ENCODE measurements around the gene VPS13C. TPM values are rescaled to one million over a fixed set of nuclear protein-coding genes. Genes with fewer than 3 reads are reported as not detected.

Gene VPS13C
- total RNA-seq, 1 experiment from 2014 or later: 40.0 TPM

- DNase-seq: no peak
- POLR2A ChIA-PET (ENCODE audit: unreplicated experiment): no interaction called here
- H3K27me3 ChIP-seq (ENCODE audit: insufficient read depth, low read depth): no peaks in the 10 kb centered on the region
These were observed 64.1 kb downstream of the VPS13C start for GRCh38 chr15:61996056-61996635.

GRCh38 chr15:61994216-61994615, 66.0 kb downstream of the VPS13C start:
- H3F3A ChIP-seq (ENCODE audit: insufficient read depth, low read depth): no peaks in the 10 kb centered on the region
- no peaks in the 10 kb centered on the region for H3K27me3 ChIP-seq (ENCODE audit: insufficient read depth, low read depth)
- H3K4me2 ChIP-seq: no peak overlapping the region
- no peak overlapping the region for H3K27ac ChIP-seq
- intact Hi-C loops (cut with micrococcal nuclease; ENCODE audit: unreplicated experiment): no loop called here
- no peaks in the 10 kb centered on the region for H4K20me1 ChIP-seq (ENCODE audit: insufficient read depth)
- no peak for TF ChIP-seq EZH2 (IDR thresholded peaks at IDR 0.05; ENCODE audit: low read depth)
- no peak for TF ChIP-seq CTCF (conservative IDR thresholded peaks at IDR 0.05)
- H3K79me2 ChIP-seq (ENCODE audit: low read depth): no peaks in the 10 kb centered on the region
- no peaks in the 10 kb centered on the region for H3K9me2 ChIP-seq (ENCODE audit: insufficient read depth)
- no TSS peak for BruUV-seq (replicated peaks)
- no peaks in the 10 kb centered on the region for H3K4me1 ChIP-seq (replicated peaks; ENCODE audit: insufficient read depth)
- POLR2A ChIA-PET (ENCODE audit: unreplicated experiment): no interaction called here
- H3K36me3 ChIP-seq (ENCODE audit: low read depth): peaks cover 3% of the 10 kb centered on the region; the same call in 1 of the 2 replicates
- H2AFZ ChIP-seq: no peak overlapping the region
- no peak for DNase-seq
- no peak overlapping the region for H3K4me3 ChIP-seq
- H3K9me3 ChIP-seq (ENCODE audit: insufficient read depth, low read depth): no peaks in the 10 kb centered on the region
- CTCF ChIA-PET: no interaction called here

More at GRCh38 chr15:61996056-61996635, 64.1 kb downstream of the VPS13C start:
- H3K79me2 ChIP-seq (ENCODE audit: low read depth): no peaks in the 10 kb centered on the region
- H3K4me1 ChIP-seq (replicated peaks; ENCODE audit: insufficient read depth): no peaks in the 10 kb centered on the region
- H3K9me2 ChIP-seq (ENCODE audit: insufficient read depth): no peaks in the 10 kb centered on the region
- BruUV-seq (replicated peaks): no TSS peak
- no peaks in the 10 kb centered on the region for H3F3A ChIP-seq (ENCODE audit: insufficient read depth, low read depth)
- no peak overlapping the region for H3K4me2 ChIP-seq
- no peak overlapping the region for H3K4me3 ChIP-seq
- no peak overlapping the region for H3K27ac ChIP-seq
- intact Hi-C loops (cut with micrococcal nuclease; ENCODE audit: unreplicated experiment): no loop called here
- TF ChIP-seq CTCF (conservative IDR thresholded peaks at IDR 0.05) (no peak), EZH2 (IDR thresholded peaks at IDR 0.05; ENCODE audit: low read depth) (no peak)
- CTCF ChIA-PET: no interaction called here
- no peak overlapping the region for H2AFZ ChIP-seq
- no peaks in the 10 kb centered on the region for H4K20me1 ChIP-seq (ENCODE audit: insufficient read depth)
- H3K9me3 ChIP-seq (ENCODE audit: insufficient read depth, low read depth): no peaks in the 10 kb centered on the region
- no peaks in the 10 kb centered on the region for H3K36me3 ChIP-seq (ENCODE audit: low read depth)

GRCh38 chr15:61992518-61992917, 67.7 kb downstream of the VPS13C start:
- Histone ChIP-seq H3K79me2 (ENCODE audit: low read depth) (no peaks in the 10 kb centered on the region), H3K9me3 (ENCODE audit: insufficient read depth, low read depth) (no peaks in the 10 kb centered on the region), H4K20me1 (ENCODE audit: insufficient read depth) (no peaks in the 10 kb centered on the region), H3K36me3 (ENCODE audit: low read depth) (peaks cover 3% of the 10 kb centered on the region; the same call in 1 of the 2 replicates), H3K4me3 (no peak overlapping the region), H3F3A (ENCODE audit: insufficient read depth, low read depth) (no peaks in the 10 kb centered on the region), H3K27me3 (ENCODE audit: insufficient read depth, low read depth) (no peaks in the 10 kb centered on the region), H2AFZ (no peak overlapping the region), H3K27ac (no peak overlapping the region), H3K9me2 (ENCODE audit: insufficient read depth) (no peaks in the 10 kb centered on the region), H3K4me1 (replicated peaks; ENCODE audit: insufficient read depth) (no peaks in the 10 kb centered on the region), H3K4me2 (no peak overlapping the region)
- no TSS peak for BruUV-seq (replicated peaks)
- TF ChIP-seq EZH2 (IDR thresholded peaks at IDR 0.05; ENCODE audit: low read depth): no peak
- no peak for TF ChIP-seq CTCF (conservative IDR thresholded peaks at IDR 0.05)
- DNase-seq: no peak
- intact Hi-C loops (cut with micrococcal nuclease; ENCODE audit: unreplicated experiment): no loop called here
- CTCF ChIA-PET: no interaction called here
- POLR2A ChIA-PET (ENCODE audit: unreplicated experiment): interaction anchor here (0.7 kb wide), 1 partner anchor 52 kb away, joined by 11 read pairs; no protein-coding TSS in a partner anchor
